Hepatocyte (in vitro differentiated cells): Measurements from ENCODE around the gene GMIP. TPM values are rescaled to one million over a fixed set of nuclear protein-coding genes. Genes with fewer than 3 reads are reported as not detected.

Experiments used
- DNase-seq: peaks from one replicate; pipeline ENCODE4 v3.0.0-alpha.2; 2016; ENCODE audit warnings: low spot score
- H2AFZ ChIP-seq: fragments of 200-600 bp; sonication (generic); 2 replicates; pipeline ENCODE4 v1.6.0; 2016; ENCODE audit warnings: antibody characterized with exemption, mild to moderate bottlenecking
- H3K27ac ChIP-seq: fragments of 200-600 bp; sonication (generic); 2 replicates; pipeline ENCODE4 v1.5.1; 2016; ENCODE audit warnings: mild to moderate bottlenecking
- H3K27me3 ChIP-seq: fragments of 200-600 bp; sonication (generic); 2 replicates; pipeline ENCODE4 v1.6.1; 2016
- H3K36me3 ChIP-seq: fragments of 200-600 bp; sonication (generic); replicated peaks from 2 replicates; pipeline ENCODE4 v1.5.1; 2016; ENCODE audit warnings: low read depth; ENCODE audit not compliant: insufficient read depth
- H3K4me1 ChIP-seq: fragments of 200-600 bp; sonication (generic); 2 replicates; pipeline ENCODE4 v1.5.1; 2016; ENCODE audit warnings: mild to moderate bottlenecking, moderate library complexity; ENCODE audit not compliant: insufficient read depth
- H3K4me2 ChIP-seq: fragments of 200-600 bp; sonication (generic); 2 replicates; pipeline ENCODE4 v1.6.0; 2016
- H3K4me3 ChIP-seq: fragments of 200-600 bp; sonication (generic); 2 replicates; pipeline ENCODE4 v1.5.1; 2016; ENCODE audit warnings: mild to moderate bottlenecking
- H3K79me2 ChIP-seq: fragments of 200-600 bp; sonication (generic); 2 replicates; pipeline ENCODE4 v1.6.0; 2017; ENCODE audit warnings: mild to moderate bottlenecking
- H3K9me2 ChIP-seq: fragments of 200-600 bp; sonication (generic); replicated peaks from 2 replicates; pipeline ENCODE4 v1.6.0; 2017; ENCODE audit warnings: mild to moderate bottlenecking; ENCODE audit not compliant: insufficient read depth
- H3K9me3 ChIP-seq: fragments of 200-600 bp; sonication (generic); 2 replicates; pipeline ENCODE4 v1.5.1; 2016; ENCODE audit warnings: low read depth, mild to moderate bottlenecking
- H4K20me1 ChIP-seq: fragments of 200-600 bp; sonication (generic); 2 replicates; pipeline ENCODE4 v1.6.0; 2016; ENCODE audit warnings: mild to moderate bottlenecking; ENCODE audit not compliant: insufficient read depth, poor library complexity, severe bottlenecking
- CTCF ChIP-seq: fragments of 200-600 bp; sonication (generic); IDR thresholded peaks from 2 replicates; pipeline ENCODE4 v1.5.1; 2016; ENCODE audit warnings: antibody characterized with exemption, mild to moderate bottlenecking; ENCODE audit not compliant: poor library complexity
- EZH2 ChIP-seq: fragments of 200-600 bp; sonication (generic); IDR thresholded peaks from 2 replicates; pipeline ENCODE4 v1.6.1; 2016; ENCODE audit warnings: antibody characterized with exemption, mild to moderate bottlenecking, borderline replicate concordance
- EZH2phosphoT487 ChIP-seq: fragments of 200-600 bp; sonication (generic); IDR thresholded peaks from one replicate; pipeline ENCODE4 v1.6.1; 2018; ENCODE audit warnings: antibody characterized with exemption, mild to moderate bottlenecking, low read depth, moderate library complexity; ENCODE audit not compliant: unreplicated experiment, severe bottlenecking
- WGBS: methylation state at CpG from one replicate; pipeline ENCODE4 v1.1.6; 2016; ENCODE audit warnings: low lambda C conversion rate; ENCODE audit errors: missing lambda C conversion rate; 5-methylcytosine and 5-hydroxymethylcytosine counted together
- polyA plus RNA-seq: library from polyadenylated mRNA; unstranded; fragments of >200 nt; fragmentation: Nextera tagmentation; extraction: Ambion mirVana; gene quantifications from 2 replicates; pipeline ENCODE4 v1.2.1, GENCODE V29; 2016
- total RNA-seq: library from RNA; depleted of rRNA; stranded (reverse); fragments of >200 nt; gene quantifications from 2 replicates; pipeline ENCODE4 v1.2.3, GENCODE V29; 2014

GMIP gene
- total and polyA plus RNA-seq, 2 experiments from 2014 or later, result 5.6 to 13.0 TPM

GRCh38 chr19:19661141-19661674 is 17.8 kb upstream of the GMIP start:
- TF ChIP-seq CTCF (no peak), EZH2phosphoT487 (no peak)
- Histone ChIP-seq H3K9me2 (no peaks in the 10 kb centered on the region), H4K20me1 (peaks cover 17% of the 10 kb centered on the region), H3K36me3 (no peaks in the 10 kb centered on the region), H3K79me2 (peaks cover 37% of the 10 kb centered on the region), H3K4me1 (peaks cover 11% of the 10 kb centered on the region), H2AFZ (no peak overlapping the region), H3K27ac (no peak overlapping the region), H3K4me2 (peak overlapping the region; percentile 95), H3K4me3 (no peak overlapping the region), H3K27me3 (no peaks in the 10 kb centered on the region), H3K9me3 (no peaks in the 10 kb centered on the region)
- 93% methylated on average over 10 of the region's 10 CpGs for WGBS
- no peak for DNase-seq

- no peak overlapping the region for H3K4me3 ChIP-seq
- H3K36me3 ChIP-seq, result no peaks in the 10 kb centered on the region
- H3K79me2 ChIP-seq, result peaks cover 37% of the 10 kb centered on the region
- H3K4me2 ChIP-seq, result no peak overlapping the region
- no peak overlapping the region for H3K27ac ChIP-seq
- no peak overlapping the region for H2AFZ ChIP-seq
- H3K4me1 ChIP-seq, result peaks cover 11% of the 10 kb centered on the region
- no peaks in the 10 kb centered on the region for H3K9me2 ChIP-seq
- peaks cover 17% of the 10 kb centered on the region for H4K20me1 ChIP-seq
- DNase-seq, result no peak
- H3K27me3 ChIP-seq, result no peaks in the 10 kb centered on the region
- TF ChIP-seq CTCF, result no peak
- TF ChIP-seq EZH2phosphoT487, result no peak
- no peak for TF ChIP-seq EZH2
- H3K9me3 ChIP-seq, result no peaks in the 10 kb centered on the region
- WGBS, result 95% methylated on average over 17 of the region's 17 CpGs
Observed at GRCh38 chr19:19659646-19660245, 16.3 kb upstream of the GMIP start.

GRCh38 chr19:19657397-19657783 is 13.9 kb upstream of the GMIP start:
- no peak for DNase-seq
- Histone ChIP-seq H2AFZ (no peak overlapping the region), H3K9me2 (no peaks in the 10 kb centered on the region), H3K4me2 (no peak overlapping the region), H4K20me1 (peaks cover 11% of the 10 kb centered on the region), H3K4me3 (no peak overlapping the region), H3K36me3 (no peaks in the 10 kb centered on the region), H3K27ac (no peak overlapping the region), H3K4me1 (peaks cover 6% of the 10 kb centered on the region), H3K9me3 (no peaks in the 10 kb centered on the region), H3K27me3 (no peaks in the 10 kb centered on the region), H3K79me2 (peaks cover 28% of the 10 kb centered on the region)
- WGBS, result 91% methylated on average over 10 of the region's 10 CpGs
- TF ChIP-seq EZH2phosphoT487, result no peak
- no peak for TF ChIP-seq EZH2
- TF ChIP-seq CTCF, result no peak
